Stimulated activated CD4-positive, alpha-beta T cell treated with anti-CD3 and anti-CD28 coated beads, Interleukin-2, amount 100 ng/mL, for 24 hours (primary cell): ENCODE data around the gene INPP4B.
A peak's percentile ranks its signal among the peaks of the same experiment; 100 is the strongest.

Source experiments
- DNase-seq, 2 donors: peaks; one replicate each; pipeline ENCODE4 v3.0.0-alpha.2; 2020

INPP4B gene

GRCh38 chr4:142447009-142447408 is 399.1 kb downstream of the INPP4B start:
- peak in 1 of 2 donors; percentile 5 for DNase-seq

- DNase-seq, result no peak
These were observed 402.6 kb downstream of the INPP4B start for GRCh38 chr4:142443469-142443868.

- no peak for DNase-seq
These were observed 406.0 kb downstream of the INPP4B start for GRCh38 chr4:142440093-142440492.

GRCh38 chr4:142435599-142436235 is 410.4 kb downstream of the INPP4B start:
- DNase-seq, result no peak

- no peak for DNase-seq
These were observed 411.4 kb downstream of the INPP4B start for GRCh38 chr4:142434519-142435224.

GRCh38 chr4:142428715-142429114 is 417.4 kb downstream of the INPP4B start:
- DNase-seq, result no peak

- DNase-seq, result no peak
These were observed 418.6 kb downstream of the INPP4B start for GRCh38 chr4:142427456-142427855.

GRCh38 chr4:142423861-142424260 is 422.2 kb downstream of the INPP4B start:
- no peak for DNase-seq

- DNase-seq, result no peak
These were observed 425.6 kb downstream of the INPP4B start for GRCh38 chr4:142420311-142421095.

- no peak for DNase-seq
These were observed 426.4 kb downstream of the INPP4B start for GRCh38 chr4:142419712-142420111.

- no peak for DNase-seq
These were observed 427.4 kb downstream of the INPP4B start for GRCh38 chr4:142418697-142419096.

- no peak for DNase-seq
These were observed 429.3 kb downstream of the INPP4B start for GRCh38 chr4:142416711-142417275.

GRCh38 chr4:142416121-142416520 is 430.0 kb downstream of the INPP4B start:
- no peak for DNase-seq

- DNase-seq, result no peak
These were observed 431.6 kb downstream of the INPP4B start for GRCh38 chr4:142414366-142414990.

- DNase-seq, result no peak
These were observed 432.6 kb downstream of the INPP4B start for GRCh38 chr4:142413485-142413884.

GRCh38 chr4:142411993-142412392 is 434.1 kb downstream of the INPP4B start:
- DNase-seq, result no peak

- DNase-seq, result no peak
These were observed 438.1 kb downstream of the INPP4B start for GRCh38 chr4:142408003-142408441.

- DNase-seq, result no peak
These were observed 438.5 kb downstream of the INPP4B start for GRCh38 chr4:142407596-142407995.

- peak; percentile 48 to 60 for DNase-seq
These were observed 439.1 kb downstream of the INPP4B start for GRCh38 chr4:142406917-142407501.

- no peak for DNase-seq
These were observed 439.6 kb downstream of the INPP4B start for GRCh38 chr4:142406499-142406835.

GRCh38 chr4:142405695-142406498 is 440.2 kb downstream of the INPP4B start:
- no peak for DNase-seq
